K562 (cell line): ENCODE data around the gene EYA2. TPM values are rescaled to one million over a fixed set of nuclear protein-coding genes. Genes with fewer than 3 reads are reported as not detected.

Experiments used
- ATAC-seq: fragments of 200-7000 bp; cut with Tn5 transposase; 3 replicates; pipeline ENCODE4 v1.9.1; 2020; ENCODE audit warnings: moderate library complexity
- BruUV-seq: library from RNA; stranded (reverse); fragments of 400-500 nt; replicated peaks from 2 replicates; lab custom pipeline; 2021; lab: Mats Ljungman, UMichigan
- CTCF ChIA-PET: fragments of 300-600 bp; formaldehyde crosslinking; extraction: SDS; loops from one replicate; lab custom pipeline; 2021; ENCODE audit warnings: low intra/inter-chr PET ratio; lab: Yijun Ruan, JAX
- POLR2A ChIA-PET: fragments of 300-600, 350-650 bp; sonication (Branson Sonifier 250); formaldehyde crosslinking; extraction: SDS; loops from one replicate; lab custom pipeline; 2021; ENCODE audit warnings: antibody characterized with exemption, inconsistent platforms; lab: Yijun Ruan, JAX
- DNase-seq, 4 experiments: peaks; one replicate each; pipeline versions ENCODE4 v3.0.0 to v3.0.0-alpha.2; 2011 to 2018; ENCODE audit warnings: low spot score in 3 of 4, mixed read lengths in 3 of 4; ENCODE audit errors: extremely low read depth in 1 of 4
- FAIRE-seq: peaks from 2 replicates; lab custom pipeline; 2011; peaks lifted over from hg19 to GRCh38; lab: Jason Lieb, UNC
- H2AFZ ChIP-seq: 2 replicates; pipeline ENCODE4 v1.6.0; 2011; ENCODE audit warnings: low read depth, low read length, control low read depth, inconsistent platforms
- H3K27ac ChIP-seq: fragments of 200-600 bp; 3 replicates; pipeline ENCODE4 v1.8.0; 2011; ENCODE audit warnings: low read depth, mild to moderate bottlenecking, control low read depth, inconsistent platforms, low read length, moderate library complexity, mixed read lengths; ENCODE audit errors: extremely low read depth
- H3K27me3 ChIP-seq, 2 experiments: fragments of 300-600 bp in 1 of 2; 2 replicates in 1 of 2; 3 replicates in 1 of 2; pipeline versions ENCODE4 v1.6.0 to v1.8.0; 2011; ENCODE audit warnings: inconsistent platforms in 2 of 2, low read length in 2 of 2, mild to moderate bottlenecking in 1 of 2, mixed read lengths in 1 of 2, moderate library complexity in 1 of 2; ENCODE audit not compliant: control insufficient read depth in 2 of 2, insufficient read depth in 2 of 2
- H3K36me3 ChIP-seq: fragments of 300-600 bp; 3 replicates; pipeline ENCODE4 v1.8.0; 2011; ENCODE audit warnings: mild to moderate bottlenecking, low read length, inconsistent platforms; ENCODE audit not compliant: control insufficient read depth, insufficient read depth
- H3K4me1 ChIP-seq, 2 experiments: fragments of 200-600 bp in 1 of 2; replicated peaks in 1 of 2; 2 replicates in 1 of 2; 3 replicates in 1 of 2; pipeline versions ENCODE4 v1.5.1 to v1.8.0; 2011; ENCODE audit warnings: inconsistent platforms in 2 of 2, low read length in 2 of 2, mild to moderate bottlenecking in 1 of 2, mixed read lengths in 1 of 2, moderate library complexity in 1 of 2; ENCODE audit not compliant: control insufficient read depth in 2 of 2, insufficient read depth in 2 of 2
- H3K4me2 ChIP-seq: 2 replicates; pipeline ENCODE4 v1.6.1; 2011; ENCODE audit warnings: low read length, control low read depth, inconsistent platforms, mixed read lengths; ENCODE audit not compliant: insufficient read depth
- H3K4me3 ChIP-seq: fragments of 200-600 bp; sonication (generic), shearing (Covaris generic); 2 replicates; pipeline ENCODE4 v1.5.1; 2016; ENCODE audit warnings: control low read depth, inconsistent platforms
- H3K79me2 ChIP-seq: fragments of 200-600 bp; 3 replicates; pipeline ENCODE4 v1.8.0; 2011; ENCODE audit warnings: low read length, inconsistent platforms; ENCODE audit not compliant: control insufficient read depth, insufficient read depth
- H3K9ac ChIP-seq, 2 experiments: 2 replicates each; pipeline versions ENCODE4 v1.6.0 to v1.6.1; 2011; ENCODE audit warnings: low read depth in 2 of 2, low read length in 2 of 2, control low read depth in 1 of 2, inconsistent platforms in 1 of 2, mild to moderate bottlenecking in 1 of 2, mixed read lengths in 1 of 2; ENCODE audit not compliant: insufficient read depth in 1 of 2
- H3K9me1 ChIP-seq: one replicate; pipeline ENCODE4 v1.6.0; 2011; ENCODE audit warnings: inconsistent platforms, mild to moderate bottlenecking, low read length, moderate library complexity; ENCODE audit not compliant: control insufficient read depth, insufficient read depth
- H3K9me3 ChIP-seq: replicated peaks from 2 replicates; pipeline ENCODE4 v1.5.1; 2011; ENCODE audit warnings: low read depth, low read length, inconsistent platforms; ENCODE audit not compliant: control insufficient read depth, insufficient read depth
- H4K20me1 ChIP-seq: replicated peaks from 2 replicates; pipeline ENCODE4 v1.6.1; 2011; ENCODE audit warnings: low read length, inconsistent platforms, mixed read lengths; ENCODE audit not compliant: control insufficient read depth, insufficient read depth
- CREM ChIP-seq: IDR thresholded peaks from 2 replicates; pipeline ENCODE4 v1.6.1; 2014; ENCODE audit warnings: antibody characterized with exemption, low read depth
- FIP1L1 ChIP-seq: fragments of 200-400 bp; formaldehyde crosslinking; IDR thresholded peaks from 2 replicates; pipeline ENCODE4 v1.6.1; 2018; ENCODE audit warnings: mild to moderate bottlenecking, low read depth, low read length; ENCODE audit not compliant: poor library complexity, severe bottlenecking
- FOXO4 ChIP-seq: fragments of 450-650 bp; formaldehyde crosslinking; IDR thresholded peaks from 2 replicates; pipeline ENCODE4 v1.4.0; 2020; ENCODE audit warnings: mild to moderate bottlenecking, moderate library complexity
- GMEB1 ChIP-seq: fragments of 250-450 bp; sonication (Bioruptor Pico); IDR thresholded peaks from 2 replicates; pipeline ENCODE4 v1.4.0; 2020; ENCODE audit warnings: mild to moderate bottlenecking
- HNRNPLL ChIP-seq: fragments of 200-400 bp; formaldehyde crosslinking; IDR thresholded peaks from 2 replicates; pipeline ENCODE4 v1.6.1; 2017; ENCODE audit warnings: low read length, low read depth, mild to moderate bottlenecking; ENCODE audit not compliant: poor library complexity, severe bottlenecking
- ILK ChIP-seq: fragments of 450-650 bp; IDR thresholded peaks from 2 replicates; pipeline ENCODE4 v1.6.1; 2016; ENCODE audit warnings: missing genetic modification characterization, low read depth, mild to moderate bottlenecking, missing compliant biosample characterization, moderate library complexity, borderline replicate concordance
- NRF1 ChIP-seq, 2 experiments: fragments of 450-650 bp; IDR thresholded peaks in 1 of 2; conservative IDR thresholded peaks in 1 of 2; 2 replicates each; pipeline ENCODE4 v1.6.1; 2014; ENCODE audit warnings: mild to moderate bottlenecking in 2 of 2
- SIRT6 ChIP-seq: IDR thresholded peaks from one replicate; pipeline ENCODE4 v1.6.1; 2012; ENCODE audit warnings: low read depth, mild to moderate bottlenecking, control low read depth, inconsistent platforms, low read length, moderate library complexity
- TFAP4 ChIP-seq: sonication (generic); formaldehyde crosslinking; IDR thresholded peaks from 2 replicates; pipeline ENCODE4 v1.8.0; 2022; ENCODE audit warnings: missing genetic modification reagents, mild to moderate bottlenecking, moderate library complexity, borderline replicate concordance
- THAP12 ChIP-seq: fragments of 250-450 bp; sonication (Bioruptor Pico); IDR thresholded peaks from 2 replicates; pipeline ENCODE4 v1.9.0; 2021; ENCODE audit warnings: mild to moderate bottlenecking, inconsistent platforms
- THRAP3 ChIP-seq: fragments of 450-650 bp; IDR thresholded peaks from 2 replicates; pipeline ENCODE4 v1.6.1; 2016; ENCODE audit warnings: mild to moderate bottlenecking, inconsistent platforms, borderline replicate concordance
- ZKSCAN3 ChIP-seq: fragments of 250-450 bp; sonication (Bioruptor Pico); IDR thresholded peaks from 2 replicates; pipeline ENCODE4 v1.4.0; 2020
- WGBS: fragments of 100-300 bp; shearing (Covaris generic); methylation state at CpG from one replicate; pipeline ENCODE4 v1.1.6; 2016; ENCODE audit warnings: low coverage, mixed read lengths; ENCODE audit not compliant: insufficient coverage; ENCODE audit errors: missing lambda C conversion rate; 5-methylcytosine and 5-hydroxymethylcytosine counted together
- in situ Hi-C: fragments of 300-500 bp; cut with MboI; formaldehyde crosslinking; loops from 4 replicates; pipeline ENCODE4 v1.15.0; 2018; ENCODE audit warnings: inconsistent platforms, mixed read lengths
- intact Hi-C: fragments of 100-400 bp; cut with micrococcal nuclease; formaldehyde crosslinking; loops from 2 replicates; pipeline ENCODE4 v1.14.2; 2022
- polyA plus RNA-seq, 8 experiments: library from polyadenylated mRNA; depleted of rRNA in 4 of 8; stranded (reverse) in 5 of 8; unstranded in 3 of 8; fragments of >200 nt; fragmentation: Nextera tagmentation in 2 of 8; fragmentation: Illumina TruSeq in 1 of 8; extraction: Ambion mirVana in 2 of 8; extraction: Trizol in 1 of 8; gene quantifications; 2 replicates each; pipeline versions ENCODE4 v1.2.1 to v1.2.3, GENCODE V29; 2011 to 2014; ENCODE audit warnings: inconsistent platforms in 1 of 8, missing spikeins in 1 of 8
- total RNA-seq, 7 experiments: library from RNA; depleted of rRNA in 6 of 7; stranded (reverse); fragments of >200 nt in 6 of 7; fragmentation: Illumina TruSeq in 2 of 7; extraction: Trizol in 2 of 7; gene quantifications; 2 replicates each; pipeline versions ENCODE4 v1.2.1 to v1.2.3, GENCODE V29; 2011 to 2021; ENCODE audit warnings: low replicate concordance in 1 of 7

EYA2 gene
- total and polyA plus RNA-seq, 9 of the 15 experiments (the other 6 are each of a cell fraction or from before 2014, with no cell fraction given) = 0.03 TPM; not detected in 8

- TF ChIP-seq CREM = no peak
These were observed 7.0 kb downstream of the EYA2 start (continued) for GRCh38 chr20:46901638-46902037.

GRCh38 chr20:46903256-46903655 lies 8.6 kb downstream of the EYA2 start:
- DNase-seq = no peak
- no TSS peak for BruUV-seq
- H2AFZ ChIP-seq = no peak overlapping the region
- 0% methylated on average over 9 of the region's 9 CpGs for WGBS
- no peak overlapping the region for H3K9ac ChIP-seq
- H3K27ac ChIP-seq = no peak overlapping the region
- H3K4me2 ChIP-seq = no peak overlapping the region
- no peaks in the 10 kb centered on the region for H3K36me3 ChIP-seq
- in situ Hi-C loops = no loop called here
- no peaks in the 10 kb centered on the region for H3K9me3 ChIP-seq
- peaks cover 49% of the 10 kb centered on the region in 2 experiments for H3K27me3 ChIP-seq
- H3K4me1 ChIP-seq = no peaks in the 10 kb centered on the region
- no peak for FAIRE-seq
- CTCF ChIA-PET = no interaction called here
- POLR2A ChIA-PET = no interaction called here
- no peaks in the 10 kb centered on the region for H3K79me2 ChIP-seq
- no peaks in the 10 kb centered on the region for H3K9me1 ChIP-seq
- ATAC-seq = no peak
- no peaks in the 10 kb centered on the region for H4K20me1 ChIP-seq
- intact Hi-C loops = no loop called here
- TF ChIP-seq GMEB1 (CRISPR knock-in tag) (no peak), FOXO4 (CRISPR knock-in tag) (no peak), TFAP4 (CRISPR knock-in tag) (no peak), ZKSCAN3 (no peak), SIRT6 (no peak), HNRNPLL (no peak), THRAP3 (no peak), FIP1L1 (no peak), NRF1 (conservative IDR thresholded peaks at IDR 0.05 in 1 of 2, IDR thresholded peaks at IDR 0.05 in 1 of 2) (no peak), ILK (tag) (no peak), THAP12 (CRISPR knock-in tag) (no peak)
- no peak overlapping the region for H3K4me3 ChIP-seq
